Fibroblast of peridontal ligament (primary cell): ENCODE data around the gene PTP4A2.

Source experiments
- DNase-seq: peaks from one replicate; pipeline ENCODE4 v3.0.0-alpha.2; 2010; ENCODE audit errors: extremely low read depth

Gene PTP4A2

DNA sequence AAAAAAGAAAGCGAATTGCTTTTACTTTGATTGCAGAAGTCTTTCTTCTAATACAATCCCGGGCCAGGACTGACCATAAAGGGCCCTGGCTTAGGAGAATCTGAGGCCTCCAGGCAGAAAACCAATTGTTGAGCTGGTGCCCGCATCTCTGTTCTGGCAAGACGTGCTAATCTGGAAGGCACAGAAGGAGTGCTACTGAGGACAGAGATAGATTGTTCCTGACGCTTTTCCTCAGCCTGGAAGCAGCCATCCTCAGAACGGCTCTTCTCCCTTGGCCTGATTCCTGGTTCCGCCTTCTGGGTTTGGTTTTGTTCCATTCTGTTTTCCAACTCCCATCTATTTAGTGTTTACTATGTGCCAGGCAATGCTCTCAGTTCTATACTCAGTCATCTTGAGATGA lies 77.6 kb downstream of the PTP4A2 start:
- DNase-seq = no peak

DNA sequence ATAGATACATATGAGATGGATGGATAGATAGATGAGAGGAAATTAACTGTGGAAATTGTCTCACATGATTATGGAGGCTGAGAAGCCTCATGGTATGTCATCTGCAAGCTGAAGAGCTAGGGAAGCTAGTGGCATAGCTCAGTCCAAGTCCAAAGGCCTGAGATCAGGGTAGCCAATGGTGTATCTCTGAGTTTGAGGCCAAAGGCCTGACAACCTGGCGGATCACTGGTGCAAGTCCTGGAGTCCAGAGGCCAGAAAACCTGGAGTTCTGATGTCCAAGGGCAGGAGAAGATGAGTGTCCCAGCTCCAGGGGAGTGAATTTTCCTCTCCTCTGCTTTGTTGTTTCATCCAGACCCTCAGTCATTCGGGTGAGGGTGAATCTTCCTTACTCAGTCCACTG lies 78.4 kb downstream of the PTP4A2 start:
- no peak for DNase-seq

- DNase-seq = no peak
Observed at GRCh38 chr1:31859044-31859443, 79.1 kb downstream of the PTP4A2 start.

DNA sequence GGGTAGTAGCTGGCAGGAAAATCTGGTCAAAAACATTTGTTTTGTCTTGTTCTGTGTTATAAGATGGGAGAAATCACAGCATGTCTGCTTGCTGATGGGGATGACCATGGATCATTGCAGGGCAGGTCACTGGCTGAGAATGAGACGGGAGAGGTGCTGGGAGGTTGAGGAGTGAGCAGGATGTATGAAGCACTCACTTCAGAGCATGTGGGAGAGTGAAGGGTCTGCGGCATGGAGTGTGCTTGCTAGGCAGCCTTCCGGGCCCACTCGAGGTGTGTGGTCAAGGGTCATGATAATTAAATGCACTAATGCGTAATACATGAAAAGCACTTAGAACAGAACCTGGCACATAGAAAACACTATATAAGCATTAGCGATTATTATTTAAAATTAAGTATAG lies 80.3 kb downstream of the PTP4A2 start:
- DNase-seq = no peak
